Astrocyte (in vitro differentiated cells and primary cell): ENCODE results near the gene ANAPC13. TPM values are rescaled to one million over a fixed set of nuclear protein-coding genes. Genes with fewer than 3 reads are reported as not detected.

Experiments
- DNase-seq: peaks from one replicate; pipeline ENCODE4 v3.0.0-alpha.2; 2010; ENCODE audit warnings: low read depth
- FAIRE-seq: peaks from 2 replicates; lab custom pipeline; 2011; peaks lifted over from hg19 to GRCh38; lab: Jason Lieb, UNC
- H2AFZ ChIP-seq: 2 replicates; pipeline ENCODE4 v1.6.0; 2012; ENCODE audit warnings: low read depth, low read length, inconsistent platforms
- H3K27ac ChIP-seq: 2 replicates; pipeline ENCODE4 v1.5.1; 2011; ENCODE audit warnings: low read depth, low read length, inconsistent platforms
- H3K27me3 ChIP-seq: 2 replicates; pipeline ENCODE4 v1.6.0; 2011; ENCODE audit warnings: low read length, inconsistent platforms; ENCODE audit not compliant: insufficient read depth
- H3K36me3 ChIP-seq: 2 replicates; pipeline ENCODE4 v1.5.1; 2011; ENCODE audit warnings: low read length, inconsistent platforms; ENCODE audit not compliant: insufficient read depth
- H3K4me1 ChIP-seq: 2 replicates; pipeline ENCODE4 v1.5.1; 2011; ENCODE audit warnings: low read length, inconsistent platforms; ENCODE audit not compliant: insufficient read depth
- H3K4me2 ChIP-seq: 2 replicates; pipeline ENCODE4 v1.6.0; 2012; ENCODE audit warnings: low read length, inconsistent platforms
- H3K4me3 ChIP-seq: 2 replicates; pipeline ENCODE4 v1.5.1; 2011; ENCODE audit warnings: low read depth, mild to moderate bottlenecking, low read length, inconsistent platforms; ENCODE audit not compliant: insufficient read depth
- H3K79me2 ChIP-seq: 2 replicates; pipeline ENCODE4 v1.6.0; 2012; ENCODE audit warnings: mild to moderate bottlenecking, low read length, inconsistent platforms; ENCODE audit not compliant: insufficient read depth
- H3K9ac ChIP-seq: 2 replicates; pipeline ENCODE4 v1.6.0; 2012; ENCODE audit warnings: mild to moderate bottlenecking, low read length, inconsistent platforms
- H3K9me3 ChIP-seq: 2 replicates; pipeline ENCODE4 v1.5.1; 2012; ENCODE audit warnings: low read depth, mild to moderate bottlenecking, low read length, inconsistent platforms; ENCODE audit not compliant: insufficient read depth
- H4K20me1 ChIP-seq: 2 replicates; pipeline ENCODE4 v1.6.0; 2012; ENCODE audit warnings: low read length, inconsistent platforms; ENCODE audit not compliant: insufficient read depth
- H3K27ac Mint-ChIP-seq: one replicate; pipeline ENCODE4 v1.8.0; 2021; ENCODE audit warnings: mild to moderate bottlenecking, mixed read lengths; ENCODE audit not compliant: unreplicated experiment
- H3K27me3 Mint-ChIP-seq: one replicate; pipeline ENCODE4 v1.8.0; 2021; ENCODE audit warnings: low read depth, mixed read lengths; ENCODE audit not compliant: unreplicated experiment
- H3K36me3 Mint-ChIP-seq: one replicate; pipeline ENCODE4 v1.8.0; 2021; ENCODE audit warnings: low read depth, mixed read lengths; ENCODE audit not compliant: unreplicated experiment
- H3K4me1 Mint-ChIP-seq: one replicate; pipeline ENCODE4 v1.8.0; 2021; ENCODE audit warnings: low read depth, mixed read lengths; ENCODE audit not compliant: unreplicated experiment
- H3K4me3 Mint-ChIP-seq: one replicate; pipeline ENCODE4 v1.8.0; 2021; ENCODE audit warnings: mild to moderate bottlenecking, moderate library complexity, mixed read lengths; ENCODE audit not compliant: unreplicated experiment
- H3K9me3 Mint-ChIP-seq: one replicate; pipeline ENCODE4 v1.8.0; 2021; ENCODE audit warnings: mild to moderate bottlenecking, mixed read lengths; ENCODE audit not compliant: unreplicated experiment
- CTCF ChIP-seq: IDR thresholded peaks from 2 replicates; pipeline ENCODE4 v1.5.1; 2011; ENCODE audit warnings: low read depth, mild to moderate bottlenecking, inconsistent platforms, low read length, moderate library complexity; ENCODE audit not compliant: insufficient read depth
- EZH2 ChIP-seq: IDR thresholded peaks from 2 replicates; pipeline ENCODE4 v1.6.1; 2012; ENCODE audit warnings: mild to moderate bottlenecking, low read length, inconsistent platforms; ENCODE audit not compliant: insufficient read depth
- total RNA-seq: library from RNA; stranded (reverse); gene quantifications from 2 replicates; pipeline ENCODE4 v1.2.1, GENCODE V29; 2021

ANAPC13 gene
- total RNA-seq, 1 donor from 2014 or later = 61.0 TPM

GRCh38 chr3:134463676-134464063, 22.1 kb downstream of the ANAPC13 start:
- H3K9ac ChIP-seq = peak overlapping the region; percentile 80
- Mint-ChIP-seq H3K27ac (peak overlapping the region; percentile 98), H3K4me1 (peaks cover 40% of the 10 kb centered on the region), H3K27me3 (no peaks in the 10 kb centered on the region), H3K9me3 (no peaks in the 10 kb centered on the region), H3K4me3 (no peak overlapping the region), H3K36me3 (no peaks in the 10 kb centered on the region)
- H3K4me3 ChIP-seq = no peak overlapping the region
- peak overlapping the region; percentile 97 for H3K27ac ChIP-seq
- H3K36me3 ChIP-seq = no peaks in the 10 kb centered on the region
- no peaks in the 10 kb centered on the region for H3K27me3 ChIP-seq
- peak overlapping the region; percentile 79 for H3K4me2 ChIP-seq
- H4K20me1 ChIP-seq = no peaks in the 10 kb centered on the region
- no peak overlapping the region for H2AFZ ChIP-seq
- peaks cover 50% of the 10 kb centered on the region for H3K4me1 ChIP-seq
- no peak for FAIRE-seq
- no peak for TF ChIP-seq EZH2
- no peak for DNase-seq
- no peaks in the 10 kb centered on the region for H3K9me3 ChIP-seq
- H3K79me2 ChIP-seq = no peaks in the 10 kb centered on the region

DNA sequence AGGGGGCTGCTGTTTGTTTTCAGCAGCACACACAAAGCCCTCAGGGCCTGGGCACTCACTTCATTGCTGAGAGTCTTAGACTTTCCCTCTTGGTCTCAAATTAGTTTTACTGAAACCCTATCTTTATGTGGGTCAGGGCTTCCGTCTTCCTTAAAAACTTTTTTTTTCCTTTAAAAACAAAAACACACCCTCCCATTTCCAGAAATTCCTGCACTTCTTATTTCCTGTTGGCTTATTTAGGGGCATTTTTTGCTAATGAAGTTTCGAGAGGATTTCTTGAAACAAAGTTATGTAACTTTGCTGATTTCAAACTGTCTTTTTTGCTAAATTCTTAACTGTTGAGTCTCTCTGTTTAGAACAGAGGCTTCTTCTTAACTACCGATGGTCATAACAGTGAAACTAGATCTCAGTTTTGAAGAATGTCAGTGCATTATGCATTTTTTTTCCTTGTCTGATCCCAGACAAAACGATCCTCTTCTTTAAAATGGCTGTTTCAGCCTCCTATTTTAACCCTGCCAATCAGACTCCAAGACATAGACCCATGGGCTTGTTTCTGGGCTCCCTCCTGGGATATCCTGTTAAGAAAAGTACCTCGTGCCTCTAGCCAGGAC, 23.3 kb downstream of the ANAPC13 start:
- DNase-seq (peak; percentile 83), FAIRE-seq (peak; percentile 90)
- Histone ChIP-seq H3K27ac (peak overlapping the region; percentile 97), H3K4me2 (peak overlapping the region; percentile 79), H3K4me1 (peaks cover 47% of the 10 kb centered on the region), H3K36me3 (no peaks in the 10 kb centered on the region), H3K79me2 (no peaks in the 10 kb centered on the region), H4K20me1 (no peaks in the 10 kb centered on the region), H3K9ac (peak overlapping the region; percentile 80), H3K4me3 (no peak overlapping the region), H3K27me3 (no peaks in the 10 kb centered on the region), H3K9me3 (no peaks in the 10 kb centered on the region), H2AFZ (peak overlapping the region; percentile 43)
- H3K27me3 Mint-ChIP-seq = no peaks in the 10 kb centered on the region
- H3K4me1 Mint-ChIP-seq = peaks cover 36% of the 10 kb centered on the region
- peak overlapping the region; percentile 40 for H3K4me3 Mint-ChIP-seq
- peak overlapping the region; percentile 98 for H3K27ac Mint-ChIP-seq
- H3K9me3 Mint-ChIP-seq = no peaks in the 10 kb centered on the region
- TF ChIP-seq EZH2 (no peak), CTCF (no peak)
- no peaks in the 10 kb centered on the region for H3K36me3 Mint-ChIP-seq

DNA sequence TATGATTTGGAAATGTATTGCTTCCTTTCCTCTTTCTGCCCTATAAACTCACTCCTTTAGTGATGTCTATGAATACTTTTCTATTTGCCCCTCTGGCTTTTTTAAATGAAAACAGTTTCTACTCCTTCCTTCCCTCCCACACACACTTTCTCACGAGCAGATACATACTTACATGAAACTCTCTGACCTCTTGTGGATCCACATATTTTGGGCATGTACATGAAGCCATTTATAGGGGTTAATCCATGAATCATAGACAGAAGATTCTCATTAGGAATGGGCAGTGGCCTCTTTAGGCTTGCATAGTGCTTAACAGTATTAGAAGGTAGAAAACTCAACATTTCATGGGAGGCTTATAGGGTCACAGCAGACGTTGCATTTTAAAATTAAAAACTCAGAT, 24.8 kb downstream of the ANAPC13 start:
- Histone ChIP-seq H3K27ac (peak overlapping the region; percentile 97), H3K79me2 (no peaks in the 10 kb centered on the region), H3K4me3 (no peak overlapping the region), H3K27me3 (no peaks in the 10 kb centered on the region), H3K9me3 (no peaks in the 10 kb centered on the region), H2AFZ (no peak overlapping the region), H3K36me3 (no peaks in the 10 kb centered on the region), H3K4me1 (peaks cover 47% of the 10 kb centered on the region), H4K20me1 (no peaks in the 10 kb centered on the region), H3K9ac (peak overlapping the region; percentile 80), H3K4me2 (peak overlapping the region; percentile 54)
- peaks cover 34% of the 10 kb centered on the region for H3K4me1 Mint-ChIP-seq
- no peaks in the 10 kb centered on the region for H3K9me3 Mint-ChIP-seq
- FAIRE-seq (peak; percentile 98), DNase-seq (peak; percentile 93)
- no peaks in the 10 kb centered on the region for H3K36me3 Mint-ChIP-seq
- H3K27me3 Mint-ChIP-seq = no peaks in the 10 kb centered on the region
- TF ChIP-seq CTCF (no peak), EZH2 (no peak)
- no peak overlapping the region for H3K4me3 Mint-ChIP-seq
- peak overlapping the region; percentile 13 for H3K27ac Mint-ChIP-seq
